ENCODE data around the gene GRM5.
"Not testable (repeated sequence)": the region's sequence is repeated elsewhere in the genome, so short reads cannot be mapped to it uniquely, and the experiment has no call there.

DNA sequence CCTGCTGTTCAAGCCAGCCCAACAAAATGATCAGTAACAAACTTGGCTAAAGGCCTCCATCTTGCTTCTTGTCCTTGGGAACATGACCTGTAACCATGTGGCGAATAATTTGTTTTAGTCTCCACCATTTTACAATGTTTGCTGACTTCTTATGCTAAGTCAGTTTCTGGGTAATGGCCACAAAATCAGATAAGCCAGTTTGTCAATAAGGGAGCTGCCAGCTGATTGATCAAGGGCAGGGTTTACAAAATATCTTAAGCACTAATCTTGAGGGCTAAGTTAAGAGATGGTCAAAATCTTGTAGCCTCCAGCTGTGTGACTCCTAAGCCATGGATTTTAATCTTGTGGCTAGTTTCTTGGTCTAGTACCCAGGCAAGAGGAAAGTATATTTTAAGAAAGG, 176.9 kb downstream of the GRM5 start:
- TF ChIP-seq, protein P1, sequence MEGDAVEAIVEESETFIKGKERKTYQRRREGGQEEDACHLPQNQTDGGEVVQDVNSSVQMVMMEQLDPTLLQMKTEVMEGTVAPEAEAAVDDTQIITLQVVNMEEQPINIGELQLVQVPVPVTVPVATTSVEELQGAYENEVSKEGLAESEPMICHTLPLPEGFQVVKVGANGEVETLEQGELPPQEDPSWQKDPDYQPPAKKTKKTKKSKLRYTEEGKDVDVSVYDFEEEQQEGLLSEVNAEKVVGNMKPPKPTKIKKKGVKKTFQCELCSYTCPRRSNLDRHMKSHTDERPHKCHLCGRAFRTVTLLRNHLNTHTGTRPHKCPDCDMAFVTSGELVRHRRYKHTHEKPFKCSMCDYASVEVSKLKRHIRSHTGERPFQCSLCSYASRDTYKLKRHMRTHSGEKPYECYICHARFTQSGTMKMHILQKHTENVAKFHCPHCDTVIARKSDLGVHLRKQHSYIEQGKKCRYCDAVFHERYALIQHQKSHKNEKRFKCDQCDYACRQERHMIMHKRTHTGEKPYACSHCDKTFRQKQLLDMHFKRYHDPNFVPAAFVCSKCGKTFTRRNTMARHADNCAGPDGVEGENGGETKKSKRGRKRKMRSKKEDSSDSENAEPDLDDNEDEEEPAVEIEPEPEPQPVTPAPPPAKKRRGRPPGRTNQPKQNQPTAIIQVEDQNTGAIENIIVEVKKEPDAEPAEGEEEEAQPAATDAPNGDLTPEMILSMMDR (IDR thresholded peaks at IDR 0.05), result not testable (repeated sequence)
- not testable (repeated sequence) for TF ChIP-seq ZFX (IDR thresholded peaks at IDR 0.05; ENCODE audit: borderline replicate concordance)
